Large intestine (tissue), 3 donors: ENCODE measurements around the gene SNRNP70. TPM values are rescaled to one million over a fixed set of nuclear protein-coding genes. Genes with fewer than 3 reads are reported as not detected.
A peak's percentile ranks its signal among the peaks of the same experiment; 100 is the strongest.

Source experiments
- DNase-seq, 2 donors: peaks; one replicate each; pipeline versions ENCODE4 v3.0.0 to v3.0.0-alpha.2; 2013
- H3K27ac ChIP-seq: one replicate; pipeline ENCODE4 v1.5.1; 2013; ENCODE audit warnings: low read length
- H3K27me3 ChIP-seq: 2 replicates; pipeline ENCODE4 v1.6.1; 2013; ENCODE audit warnings: low read length; ENCODE audit not compliant: control insufficient read depth, insufficient read depth
- H3K36me3 ChIP-seq: 2 replicates; pipeline ENCODE4 v1.6.1; 2013; ENCODE audit warnings: low read length; ENCODE audit not compliant: control insufficient read depth, insufficient read depth
- H3K4me1 ChIP-seq: one replicate; pipeline ENCODE4 v1.6.1; 2013; ENCODE audit warnings: low read length; ENCODE audit not compliant: control insufficient read depth, insufficient read depth
- H3K4me3 ChIP-seq: one replicate; pipeline ENCODE4 v1.5.1; 2013; ENCODE audit warnings: low read length
- H3K9me3 ChIP-seq: one replicate; pipeline ENCODE4 v1.6.1; 2013; ENCODE audit warnings: mild to moderate bottlenecking, low read depth, low read length, moderate library complexity; ENCODE audit not compliant: control insufficient read depth
- WGBS: methylation state at CpG from one replicate; pipeline ENCODE4 v1.1.5; 2013; ENCODE audit warnings: low lambda C conversion rate; ENCODE audit not compliant: insufficient coverage; 5-methylcytosine and 5-hydroxymethylcytosine counted together
- polyA plus RNA-seq: library from polyadenylated mRNA; unstranded; fragments of 120-200 nt; gene quantifications from one replicate; pipeline ENCODE4 v1.2.1, GENCODE V29; 2013

SNRNP70 gene
- polyA plus RNA-seq, 1 donor: 295 TPM

GRCh38 chr19:49109569-49110233 is 24.4 kb downstream of the SNRNP70 start:
- Histone ChIP-seq H3K27ac (no peak overlapping the region), H3K27me3 (no peaks in the 10 kb centered on the region), H3K36me3 (peaks cover 46% of the 10 kb centered on the region), H3K9me3 (no peaks in the 10 kb centered on the region), H3K4me1 (peaks cover 5% of the 10 kb centered on the region), H3K4me3 (no peak overlapping the region)
- no peak for DNase-seq
- WGBS: no CpG with 5 or more reads among the region's 8 CpGs

GRCh38 chr19:49110567-49110966 is 25.3 kb downstream of the SNRNP70 start:
- Histone ChIP-seq H3K27me3 (no peaks in the 10 kb centered on the region), H3K36me3 (peaks cover 39% of the 10 kb centered on the region), H3K4me3 (no peak overlapping the region), H3K27ac (no peak overlapping the region), H3K4me1 (peaks cover 5% of the 10 kb centered on the region), H3K9me3 (no peaks in the 10 kb centered on the region)
- DNase-seq: no peak
- WGBS: 80% methylated on average over 1 of the region's 3 CpGs

GRCh38 chr19:49111218-49111998 is 26.2 kb downstream of the SNRNP70 start:
- 85% methylated on average over 5 of the region's 11 CpGs for WGBS
- H3K27me3 ChIP-seq: no peaks in the 10 kb centered on the region
- peaks cover 33% of the 10 kb centered on the region for H3K36me3 ChIP-seq
- DNase-seq: no peak
- H3K4me3 ChIP-seq: no peak overlapping the region
- H3K4me1 ChIP-seq: peaks cover 5% of the 10 kb centered on the region
- no peak overlapping the region for H3K27ac ChIP-seq
- no peaks in the 10 kb centered on the region for H3K9me3 ChIP-seq

- H3K9me3 ChIP-seq: no peaks in the 10 kb centered on the region
- no CpG with 5 or more reads among the region's 66 CpGs for WGBS
- peak within 1 kb of the TSS; percentile 67 for H3K27ac ChIP-seq
- H3K4me1 ChIP-seq: peaks cover 19% of the 10 kb centered on the region
- no peaks in the 10 kb centered on the region for H3K27me3 ChIP-seq
- DNase-seq: peak; percentile 67 to 79
- peak within 1 kb of the TSS; percentile 73 for H3K4me3 ChIP-seq
- peaks cover 10% of the 10 kb centered on the region for H3K36me3 ChIP-seq
Measured at GRCh38 chr19:49113762-49114629, 28.7 kb downstream of the SNRNP70 start, which contains the start of gene LIN7B. TSS of gene LIN7B (plus strand) at chr19:49114370. CDS start at chr19:49114405, 35 bp downstream.

GRCh38 chr19:49114630-49115363 is 29.5 kb downstream of the SNRNP70 start:
- Histone ChIP-seq H3K4me3 (peak overlapping the region; percentile 73), H3K27me3 (peaks cover 3% of the 10 kb centered on the region), H3K9me3 (peaks cover 2% of the 10 kb centered on the region), H3K4me1 (peaks cover 21% of the 10 kb centered on the region), H3K27ac (peak overlapping the region; percentile 67), H3K36me3 (peaks cover 3% of the 10 kb centered on the region)
- DNase-seq: peak; percentile 48 to 73
- no CpG with 5 or more reads among the region's 68 CpGs for WGBS

GRCh38 chr19:49116544-49116943 is 31.3 kb downstream of the SNRNP70 start:
- H3K36me3 ChIP-seq: peaks cover 3% of the 10 kb centered on the region
- whole genome bisulfite sequencing: no CpG with 5 or more reads among the region's 1 CpG
- H3K9me3 ChIP-seq: peaks cover 3% of the 10 kb centered on the region
- no peak overlapping the region for H3K27ac ChIP-seq
- no peak for DNase-seq
- peaks cover 19% of the 10 kb centered on the region for H3K27me3 ChIP-seq
- H3K4me3 ChIP-seq: no peak overlapping the region
- H3K4me1 ChIP-seq: peaks cover 22% of the 10 kb centered on the region

- H3K36me3 ChIP-seq: peaks cover 3% of the 10 kb centered on the region
- WGBS: no CpG with 5 or more reads among the region's 26 CpGs
- peaks cover 19% of the 10 kb centered on the region for H3K27me3 ChIP-seq
- peaks cover 22% of the 10 kb centered on the region for H3K4me1 ChIP-seq
- peak overlapping the region; percentile 97 for H3K27ac ChIP-seq
- DNase-seq: no peak
- H3K9me3 ChIP-seq: peaks cover 3% of the 10 kb centered on the region
- peak overlapping the region; percentile 90 for H3K4me3 ChIP-seq
Measured at GRCh38 chr19:49117677-49118564, 32.7 kb downstream of the SNRNP70 start.

DNA sequence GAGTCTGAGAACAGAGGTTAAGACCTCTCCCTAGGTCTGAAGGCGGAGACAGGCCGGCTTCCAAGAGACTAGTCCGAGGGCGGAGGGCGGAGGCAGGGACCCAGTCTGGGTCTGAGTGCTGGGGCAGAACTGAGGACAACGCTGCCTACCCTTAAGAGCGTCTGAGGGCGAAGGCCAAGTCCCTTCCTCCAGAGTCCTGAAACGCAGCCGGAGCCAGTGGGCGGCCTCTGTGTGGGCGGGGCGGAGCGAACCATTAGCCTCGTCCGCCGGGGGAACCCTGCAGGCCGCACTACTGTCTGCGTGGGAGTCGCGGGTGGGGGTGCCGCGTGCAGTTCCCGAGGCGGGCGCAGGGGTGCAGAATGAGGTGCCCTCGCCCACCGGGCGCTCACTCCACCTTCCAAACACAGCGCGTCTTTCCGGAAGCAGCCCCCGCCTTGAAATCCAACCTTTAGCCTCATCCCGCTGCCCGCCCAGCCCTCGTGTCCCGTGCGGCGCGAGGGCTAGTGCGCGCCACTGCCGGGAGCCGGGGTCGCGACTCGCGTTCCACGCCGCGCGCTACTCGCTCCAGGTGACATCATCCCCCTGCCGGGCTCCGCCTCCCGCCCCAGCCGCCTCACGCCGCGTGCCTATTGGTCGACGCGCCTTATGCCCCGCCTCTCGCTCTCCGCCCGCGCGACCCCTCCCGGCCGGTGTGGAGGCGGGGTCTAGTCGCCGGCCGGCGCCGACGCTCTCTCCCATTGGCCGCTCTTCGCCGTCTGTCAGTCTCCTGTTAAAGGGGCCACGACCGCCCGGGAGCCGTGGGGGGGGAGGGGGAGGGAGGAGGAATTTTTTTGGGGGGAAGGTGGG is 33.5 kb downstream of the SNRNP70 start, which contains the start of gene C19orf73:
C19orf73 (minus strand) TSS at position 579 of the 846 bp plus-strand sequence; CDS start at position 458, 121 bp downstream.
- H3K4me3 ChIP-seq: peak within 1 kb of the TSS; percentile 90
- peaks cover 19% of the 10 kb centered on the region for H3K27me3 ChIP-seq
- WGBS: no CpG with 5 or more reads among the region's 85 CpGs
- H3K27ac ChIP-seq: peak within 1 kb of the TSS; percentile 97
- peaks cover 19% of the 10 kb centered on the region for H3K4me1 ChIP-seq
- DNase-seq: peak; percentile 96
- H3K9me3 ChIP-seq: peaks cover 3% of the 10 kb centered on the region
- peaks cover 3% of the 10 kb centered on the region for H3K36me3 ChIP-seq
